ENCODE data around the gene RBM4B.

Gene RBM4B

GRCh38 chr11:66715346-66716085, 37.8 kb upstream of the RBM4B start:
- Mint-ChIP-seq H3K27me3 (peaks cover 7% of the 10 kb centered on the region), H3K36me3 (ENCODE audit: low read depth) (no peaks in the 10 kb centered on the region), H3K9me3 (no peaks in the 10 kb centered on the region), H3K4me1 (ENCODE audit: low read depth) (peaks cover 13% of the 10 kb centered on the region), H3K4me3 (no peak overlapping the region), H3K27ac (no peak overlapping the region)

- H3K4me3 Mint-ChIP-seq, result no peak overlapping the region
- H3K9me3 Mint-ChIP-seq, result no peaks in the 10 kb centered on the region
- no peaks in the 10 kb centered on the region for H3K36me3 Mint-ChIP-seq (ENCODE audit: low read depth)
- H3K27me3 Mint-ChIP-seq, result peaks cover 3% of the 10 kb centered on the region
- H3K4me1 Mint-ChIP-seq (ENCODE audit: low read depth), result no peaks in the 10 kb centered on the region
- H3K27ac Mint-ChIP-seq, result no peak overlapping the region
These were observed 36.2 kb upstream of the RBM4B start for GRCh38 chr11:66713746-66714480.

GRCh38 chr11:66710384-66710930, 32.8 kb upstream of the RBM4B start:
- no peaks in the 10 kb centered on the region for H3K36me3 Mint-ChIP-seq (ENCODE audit: low read depth)

GRCh38 chr11:66708701-66709100, 31.0 kb upstream of the RBM4B start:
- H3K27ac Mint-ChIP-seq, result no peak overlapping the region

More at GRCh38 chr11:66710384-66710930, 32.8 kb upstream of the RBM4B start:
- Mint-ChIP-seq H3K27me3 (peaks cover 3% of the 10 kb centered on the region), H3K9me3 (no peaks in the 10 kb centered on the region), H3K4me1 (ENCODE audit: low read depth) (no peaks in the 10 kb centered on the region), H3K27ac (no peak overlapping the region), H3K4me3 (no peak overlapping the region)

GRCh38 chr11:66708094-66708493, 30.4 kb upstream of the RBM4B start:
- H3K9me3 Mint-ChIP-seq, result no peaks in the 10 kb centered on the region
- H3K4me1 Mint-ChIP-seq (ENCODE audit: low read depth), result no peaks in the 10 kb centered on the region
- H3K36me3 Mint-ChIP-seq (ENCODE audit: low read depth), result no peaks in the 10 kb centered on the region
- no peak overlapping the region for H3K27ac Mint-ChIP-seq
- no peak overlapping the region for H3K4me3 Mint-ChIP-seq
- no peaks in the 10 kb centered on the region for H3K27me3 Mint-ChIP-seq

More at GRCh38 chr11:66708701-66709100, 31.0 kb upstream of the RBM4B start:
- no peaks in the 10 kb centered on the region for H3K4me1 Mint-ChIP-seq (ENCODE audit: low read depth)
- H3K9me3 Mint-ChIP-seq, result no peaks in the 10 kb centered on the region
- H3K36me3 Mint-ChIP-seq (ENCODE audit: low read depth), result no peaks in the 10 kb centered on the region
- peaks cover 3% of the 10 kb centered on the region for H3K27me3 Mint-ChIP-seq
- no peak overlapping the region for H3K4me3 Mint-ChIP-seq

- Mint-ChIP-seq H3K27me3 (no peaks in the 10 kb centered on the region), H3K27ac (no peak overlapping the region), H3K36me3 (ENCODE audit: low read depth) (no peaks in the 10 kb centered on the region), H3K4me3 (no peak overlapping the region), H3K4me1 (ENCODE audit: low read depth) (no peaks in the 10 kb centered on the region), H3K9me3 (no peaks in the 10 kb centered on the region)
These were observed 29.8 kb upstream of the RBM4B start for GRCh38 chr11:66707486-66707885.

GRCh38 chr11:66706989-66707388, 29.3 kb upstream of the RBM4B start:
- H3K4me1 Mint-ChIP-seq (ENCODE audit: low read depth), result no peaks in the 10 kb centered on the region
- H3K4me3 Mint-ChIP-seq, result no peak overlapping the region
- H3K9me3 Mint-ChIP-seq, result no peaks in the 10 kb centered on the region
- H3K27me3 Mint-ChIP-seq, result no peaks in the 10 kb centered on the region
- H3K27ac Mint-ChIP-seq, result no peak overlapping the region
- no peaks in the 10 kb centered on the region for H3K36me3 Mint-ChIP-seq (ENCODE audit: low read depth)

- H3K4me1 Mint-ChIP-seq (ENCODE audit: low read depth), result peaks cover 4% of the 10 kb centered on the region
- H3K9me3 Mint-ChIP-seq, result no peaks in the 10 kb centered on the region
- H3K4me3 Mint-ChIP-seq, result no peak overlapping the region
- H3K27me3 Mint-ChIP-seq, result no peaks in the 10 kb centered on the region
- H3K36me3 Mint-ChIP-seq (ENCODE audit: low read depth), result no peaks in the 10 kb centered on the region
- H3K27ac Mint-ChIP-seq, result no peak overlapping the region
These were observed 28.1 kb upstream of the RBM4B start for GRCh38 chr11:66705587-66706335.

- H3K27me3 Mint-ChIP-seq, result no peaks in the 10 kb centered on the region
- H3K4me1 Mint-ChIP-seq (ENCODE audit: low read depth), result peaks cover 4% of the 10 kb centered on the region
- H3K36me3 Mint-ChIP-seq (ENCODE audit: low read depth), result no peaks in the 10 kb centered on the region
- H3K27ac Mint-ChIP-seq, result no peak overlapping the region
- no peak overlapping the region for H3K4me3 Mint-ChIP-seq
- no peaks in the 10 kb centered on the region for H3K9me3 Mint-ChIP-seq
These were observed 27.1 kb upstream of the RBM4B start for GRCh38 chr11:66704659-66705360.

- no peaks in the 10 kb centered on the region for H3K36me3 Mint-ChIP-seq (ENCODE audit: low read depth)
These were observed 23.9 kb upstream of the RBM4B start for GRCh38 chr11:66701432-66702240.

GRCh38 chr11:66700742-66701141, 23.1 kb upstream of the RBM4B start:
- H3K4me3 Mint-ChIP-seq, result no peak overlapping the region
- H3K27me3 Mint-ChIP-seq, result no peaks in the 10 kb centered on the region
- H3K4me1 Mint-ChIP-seq (ENCODE audit: low read depth), result peaks cover 4% of the 10 kb centered on the region
- H3K9me3 Mint-ChIP-seq, result no peaks in the 10 kb centered on the region
- H3K36me3 Mint-ChIP-seq (ENCODE audit: low read depth), result no peaks in the 10 kb centered on the region
- no peak overlapping the region for H3K27ac Mint-ChIP-seq

More at GRCh38 chr11:66701432-66702240, 23.9 kb upstream of the RBM4B start:
- no peaks in the 10 kb centered on the region for H3K27me3 Mint-ChIP-seq
- no peak overlapping the region for H3K27ac Mint-ChIP-seq
- H3K9me3 Mint-ChIP-seq, result no peaks in the 10 kb centered on the region
- H3K4me1 Mint-ChIP-seq (ENCODE audit: low read depth), result peaks cover 4% of the 10 kb centered on the region
- H3K4me3 Mint-ChIP-seq, result no peak overlapping the region

- H3K27me3 Mint-ChIP-seq, result no peaks in the 10 kb centered on the region
- peaks cover 4% of the 10 kb centered on the region for H3K4me1 Mint-ChIP-seq (ENCODE audit: low read depth)
- H3K9me3 Mint-ChIP-seq, result no peaks in the 10 kb centered on the region
- no peak overlapping the region for H3K4me3 Mint-ChIP-seq
- no peak overlapping the region for H3K27ac Mint-ChIP-seq
- no peaks in the 10 kb centered on the region for H3K36me3 Mint-ChIP-seq (ENCODE audit: low read depth)
These were observed 22.6 kb upstream of the RBM4B start for GRCh38 chr11:66700337-66700736.

- Mint-ChIP-seq H3K4me1 (ENCODE audit: low read depth) (peaks cover 4% of the 10 kb centered on the region), H3K36me3 (ENCODE audit: low read depth) (no peaks in the 10 kb centered on the region), H3K9me3 (no peaks in the 10 kb centered on the region), H3K4me3 (no peak overlapping the region), H3K27ac (no peak overlapping the region), H3K27me3 (no peaks in the 10 kb centered on the region)
These were observed 20.8 kb upstream of the RBM4B start for GRCh38 chr11:66698491-66698890.

GRCh38 chr11:66697988-66698387, 20.3 kb upstream of the RBM4B start:
- peaks cover 4% of the 10 kb centered on the region for H3K4me1 Mint-ChIP-seq (ENCODE audit: low read depth)
- no peaks in the 10 kb centered on the region for H3K36me3 Mint-ChIP-seq (ENCODE audit: low read depth)
- H3K9me3 Mint-ChIP-seq, result no peaks in the 10 kb centered on the region
- H3K27ac Mint-ChIP-seq, result no peak overlapping the region
- H3K4me3 Mint-ChIP-seq, result no peak overlapping the region
- no peaks in the 10 kb centered on the region for H3K27me3 Mint-ChIP-seq
